Neutrophil (primary cell): ENCODE results near the gene TENT5C.

Experiments
- H3K27ac ChIP-seq: fragments of 200-600 bp; sonication (generic); 2 replicates; pipeline ENCODE4 v1.5.1; 2016; ENCODE audit warnings: mild to moderate bottlenecking, moderate library complexity
- H3K27me3 ChIP-seq: fragments of 200-600 bp; sonication (generic); 2 replicates; pipeline ENCODE4 v1.6.0; 2016; ENCODE audit warnings: mild to moderate bottlenecking
- H3K36me3 ChIP-seq: fragments of 200-600 bp; sonication (generic); 2 replicates; pipeline ENCODE4 v1.5.1; 2017
- H3K4me1 ChIP-seq, 2 experiments: fragments of 200-600 bp in 1 of 2; sonication (generic) in 1 of 2; 1 replicate in 1 of 2; 2 replicates in 1 of 2; pipeline versions ENCODE4 v1.5.1 to v1.6.1; 2013 to 2016; ENCODE audit warnings: low read depth in 1 of 2, low read length in 1 of 2, mild to moderate bottlenecking in 1 of 2, moderate library complexity in 1 of 2; ENCODE audit not compliant: control insufficient read depth in 1 of 2, insufficient read depth in 1 of 2
- H3K4me3 ChIP-seq, 2 experiments: fragments of 200-600 bp in 1 of 2; sonication (generic) in 1 of 2; 1 replicate in 1 of 2; 2 replicates in 1 of 2; pipeline ENCODE4 v1.5.1; 2013 to 2016; ENCODE audit warnings: low read depth in 1 of 2, low read length in 1 of 2, mild to moderate bottlenecking in 1 of 2, moderate library complexity in 1 of 2
- H3K9me3 ChIP-seq: fragments of 200-600 bp; sonication (generic); 2 replicates; pipeline ENCODE4 v1.5.1; 2016
- CTCF ChIP-seq: fragments of 200-600 bp; sonication (generic); IDR thresholded peaks from 2 replicates; pipeline ENCODE4 v1.5.1; 2016; ENCODE audit warnings: antibody characterized with exemption

TENT5C gene

GRCh38 chr1:117600325-117600943 lies 5.4 kb upstream of the TENT5C start:
- Histone ChIP-seq H3K9me3 (no peaks in the 10 kb centered on the region), H3K4me1 (peaks cover 7 to 16% of the 10 kb centered on the region in 2 experiments), H3K4me3 (no peak overlapping the region), H3K27ac (no peak overlapping the region), H3K27me3 (peaks cover 38% of the 10 kb centered on the region), H3K36me3 (no peaks in the 10 kb centered on the region)
- TF ChIP-seq CTCF = no peak

- peaks cover 38% of the 10 kb centered on the region for H3K27me3 ChIP-seq
- H3K36me3 ChIP-seq = no peaks in the 10 kb centered on the region
- no peaks in the 10 kb centered on the region for H3K9me3 ChIP-seq
- peaks cover 7 to 14% of the 10 kb centered on the region in 2 experiments for H3K4me1 ChIP-seq
- H3K27ac ChIP-seq = no peak overlapping the region
- no peak overlapping the region for H3K4me3 ChIP-seq
- TF ChIP-seq CTCF = no peak
These were observed 4.9 kb upstream of the TENT5C start for GRCh38 chr1:117600966-117601365.

- no peaks in the 10 kb centered on the region for H3K9me3 ChIP-seq
- no peak overlapping the region for H3K4me3 ChIP-seq
- H3K36me3 ChIP-seq = no peaks in the 10 kb centered on the region
- H3K4me1 ChIP-seq = peaks cover 19 to 22% of the 10 kb centered on the region in 2 experiments
- no peak for TF ChIP-seq CTCF
- no peak overlapping the region for H3K27ac ChIP-seq
- H3K27me3 ChIP-seq = peaks cover 31% of the 10 kb centered on the region
These were observed 3.0 kb upstream of the TENT5C start for GRCh38 chr1:117602862-117603261.

- no peaks in the 10 kb centered on the region for H3K9me3 ChIP-seq
- peak overlapping the region; percentile 91 to 94 for H3K4me3 ChIP-seq
- H3K36me3 ChIP-seq = no peaks in the 10 kb centered on the region
- no peak for TF ChIP-seq CTCF
- peaks cover 31% of the 10 kb centered on the region for H3K27me3 ChIP-seq
- peaks cover 23 to 28% of the 10 kb centered on the region in 2 experiments for H3K4me1 ChIP-seq
- H3K27ac ChIP-seq = peak overlapping the region; percentile 74
These were observed 579 bp upstream of the TENT5C start for GRCh38 chr1:117605164-117605773.

- H3K4me3 ChIP-seq = peak overlapping the region; percentile 91 to 94
- no peak for TF ChIP-seq CTCF
- H3K27ac ChIP-seq = peak overlapping the region; percentile 74
These were observed 992 bp downstream of the TENT5C start for GRCh38 chr1:117606649-117607430.

More at GRCh38 chr1:117606649-117607430, 992 bp downstream of the TENT5C start:
- H3K4me1 ChIP-seq = peaks cover 23 to 28% of the 10 kb centered on the region in 2 experiments
- no peaks in the 10 kb centered on the region for H3K36me3 ChIP-seq
- H3K9me3 ChIP-seq = no peaks in the 10 kb centered on the region
- H3K27me3 ChIP-seq = peaks cover 22% of the 10 kb centered on the region
